Measurements from ENCODE around the gene CYP2C19.

GRCh38 chr10:94784256-94784655, 21.8 kb downstream of the CYP2C19 start:
- TF ChIP-seq CTCF (IDR thresholded peaks at IDR 0.05) (no peak), EZH2 (IDR thresholded peaks at IDR 0.05; ENCODE audit: borderline replicate concordance, insufficient read depth, low read depth, low read length, poor library complexity, severe bottlenecking) (no peak)
